ENCODE results near the gene CSNK1G2.

The CSNK1G2 gene

GRCh38 chr19:1917146-1917545 lies 23.8 kb upstream of the CSNK1G2 start:
- peak; percentile 65 for DNase-seq
- in situ Hi-C loops (cut with MboI; ENCODE audit: low pct_unique_long_range_greater_than_20kb, low sequenced_read_pairs): no loop called here

- in situ Hi-C loops (cut with MboI; ENCODE audit: low pct_unique_long_range_greater_than_20kb, low sequenced_read_pairs): no loop called here
These were observed 23.0 kb upstream of the CSNK1G2 start for GRCh38 chr19:1917926-1918325.

GRCh38 chr19:1918975-1919374 lies 22.0 kb upstream of the CSNK1G2 start:
- in situ Hi-C loops (cut with MboI; ENCODE audit: low pct_unique_long_range_greater_than_20kb, low sequenced_read_pairs): no loop called here
- DNase-seq: no peak

More at GRCh38 chr19:1917926-1918325, 23.0 kb upstream of the CSNK1G2 start:
- no peak for DNase-seq

DNA sequence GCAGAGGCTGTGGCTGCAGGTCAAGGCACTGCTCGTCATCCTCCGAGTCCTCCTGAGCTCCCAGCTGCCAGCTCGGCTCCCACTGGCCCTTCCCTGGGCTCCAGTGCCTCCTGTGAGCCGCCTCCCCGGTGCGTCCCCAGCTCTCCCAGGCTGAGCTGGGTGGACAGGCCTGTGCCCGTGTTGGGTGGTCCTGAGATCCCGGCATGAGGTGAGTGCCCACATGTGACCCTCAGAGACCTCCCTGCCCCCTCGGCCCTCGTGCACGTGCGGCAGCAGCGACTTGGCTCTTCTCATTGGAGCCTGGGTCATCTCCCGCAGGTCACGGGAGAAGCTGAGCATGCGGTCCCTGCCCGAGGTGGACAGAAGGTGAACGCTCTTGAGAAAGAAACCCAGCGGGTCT lies 20.3 kb upstream of the CSNK1G2 start:
- in situ Hi-C loops (cut with MboI; ENCODE audit: low pct_unique_long_range_greater_than_20kb, low sequenced_read_pairs): no loop called here
- no peak for DNase-seq

DNA sequence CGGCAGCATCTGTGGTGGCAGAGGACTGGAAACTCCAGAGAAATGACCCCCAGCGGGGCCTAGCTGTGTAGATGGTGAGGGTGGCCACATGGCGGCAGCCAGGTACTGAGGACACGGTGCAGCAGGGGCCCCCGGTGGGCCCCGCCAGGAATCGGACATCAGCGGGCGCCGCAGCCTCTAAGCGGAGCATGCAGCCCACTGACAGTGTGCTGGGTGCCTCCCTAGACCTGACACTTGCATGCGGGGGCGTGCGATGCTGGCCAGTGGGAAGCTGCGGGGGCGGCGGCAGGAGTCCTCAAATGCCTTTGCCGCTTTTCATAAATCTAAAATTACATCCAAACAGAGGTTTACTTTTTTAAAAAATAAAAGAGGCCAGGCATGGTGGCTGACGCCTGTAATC lies 19.6 kb upstream of the CSNK1G2 start:
- DNase-seq: no peak
- in situ Hi-C loops (cut with MboI; ENCODE audit: low pct_unique_long_range_greater_than_20kb, low sequenced_read_pairs): no loop called here

GRCh38 chr19:1921825-1922224 lies 19.1 kb upstream of the CSNK1G2 start:
- DNase-seq: no peak
- in situ Hi-C loops (cut with MboI; ENCODE audit: low pct_unique_long_range_greater_than_20kb, low sequenced_read_pairs): no loop called here

DNA sequence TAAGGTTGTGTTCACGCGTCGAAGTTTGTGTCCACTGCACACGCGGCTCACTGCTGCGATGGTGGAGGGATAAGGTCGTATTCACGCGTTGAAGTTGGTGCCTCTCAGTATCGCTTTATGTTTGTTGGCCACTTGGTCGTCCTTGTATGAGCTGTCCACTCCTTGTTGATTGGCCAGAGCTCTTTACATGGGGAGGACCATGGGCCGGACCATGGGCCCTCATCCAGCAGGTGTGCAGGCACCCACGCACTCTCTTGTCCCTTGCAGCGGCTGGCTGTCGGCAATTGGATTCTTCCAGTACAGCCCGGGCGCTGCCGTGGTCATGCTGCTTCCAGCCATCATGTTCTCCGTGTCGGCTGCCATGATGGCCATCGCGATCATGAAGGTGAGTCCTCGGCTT lies 18.2 kb upstream of the CSNK1G2 start:
- DNase-seq: no peak
- in situ Hi-C loops (cut with MboI; ENCODE audit: low pct_unique_long_range_greater_than_20kb, low sequenced_read_pairs): no loop called here

GRCh38 chr19:1923319-1923718 lies 17.7 kb upstream of the CSNK1G2 start:
- no peak for DNase-seq
- in situ Hi-C loops (cut with MboI; ENCODE audit: low pct_unique_long_range_greater_than_20kb, low sequenced_read_pairs): no loop called here

GRCh38 chr19:1924320-1924961 lies 16.5 kb upstream of the CSNK1G2 start:
- in situ Hi-C loops (cut with MboI; ENCODE audit: low pct_unique_long_range_greater_than_20kb, low sequenced_read_pairs): no loop called here

GRCh38 chr19:1925544-1925943 lies 15.4 kb upstream of the CSNK1G2 start:
- in situ Hi-C loops (cut with MboI; ENCODE audit: low pct_unique_long_range_greater_than_20kb, low sequenced_read_pairs): no loop called here
- no peak for DNase-seq

More at GRCh38 chr19:1924320-1924961, 16.5 kb upstream of the CSNK1G2 start:
- DNase-seq: no peak

DNA sequence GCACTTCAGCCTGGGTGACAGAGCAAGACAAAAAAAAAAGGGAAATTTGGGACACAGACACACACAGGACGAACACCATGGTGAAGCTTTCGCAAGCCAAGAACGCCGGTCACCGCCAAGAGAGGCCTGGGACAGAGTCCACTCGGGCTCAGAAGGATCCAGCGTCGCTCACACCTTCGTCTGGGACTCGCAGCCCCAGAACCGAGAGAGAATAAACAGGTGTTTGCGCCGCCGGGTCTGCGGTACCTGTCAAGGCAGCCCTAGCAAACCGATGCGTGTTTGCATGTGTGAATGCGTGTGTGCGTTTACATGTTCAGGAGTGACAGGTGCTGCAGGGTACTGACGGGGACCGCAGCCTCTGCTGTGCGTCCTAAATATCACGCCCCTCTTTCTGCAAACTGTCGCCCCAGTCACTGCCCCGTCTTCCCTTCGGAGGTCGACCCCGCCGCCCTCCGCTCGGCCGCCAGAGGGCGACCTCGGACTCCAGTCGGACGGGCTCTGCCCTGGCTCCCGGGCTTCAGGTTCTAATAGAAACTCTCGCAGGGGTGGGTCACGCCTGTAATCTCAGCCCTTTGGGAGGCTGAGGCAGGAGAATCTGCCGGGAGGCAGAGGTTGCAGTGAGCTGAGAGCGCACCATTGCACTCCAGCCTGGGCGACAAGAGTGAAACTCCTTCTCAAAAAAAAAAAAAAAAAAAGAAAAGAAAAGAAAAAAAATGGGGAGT lies 11.8 kb upstream of the CSNK1G2 start:
- peak; percentile 83 for DNase-seq
- in situ Hi-C loops (cut with MboI; ENCODE audit: low pct_unique_long_range_greater_than_20kb, low sequenced_read_pairs): no loop called here

GRCh38 chr19:1931445-1931844 lies 9.5 kb upstream of the CSNK1G2 start:
- in situ Hi-C loops (cut with MboI; ENCODE audit: low pct_unique_long_range_greater_than_20kb, low sequenced_read_pairs): no loop called here
- no peak for DNase-seq

- in situ Hi-C loops (cut with MboI; ENCODE audit: low pct_unique_long_range_greater_than_20kb, low sequenced_read_pairs): no loop called here
- no peak for DNase-seq
These were observed 8.6 kb upstream of the CSNK1G2 start for GRCh38 chr19:1932395-1932794.

DNA sequence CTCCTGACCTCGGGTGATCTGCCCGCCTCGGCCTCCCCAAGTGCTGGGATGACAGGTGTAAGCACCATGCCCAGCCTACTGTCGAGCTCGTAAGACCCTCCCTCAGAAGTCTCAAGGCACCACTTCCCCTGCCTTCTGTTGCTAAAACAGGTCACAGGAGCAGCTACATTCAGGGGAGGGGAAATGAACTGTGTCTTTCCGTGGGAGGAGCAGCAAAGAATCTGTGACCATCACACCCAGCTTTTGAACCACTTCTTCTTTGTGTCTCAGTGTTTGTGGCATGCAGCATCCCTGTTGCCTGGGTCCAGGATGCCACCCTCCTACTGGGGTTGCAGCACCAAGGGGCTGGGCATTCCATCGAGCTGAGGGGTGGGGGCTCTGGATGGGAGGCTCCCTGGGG lies 7.7 kb upstream of the CSNK1G2 start:
- peak; percentile 33 for DNase-seq
- in situ Hi-C loops (cut with MboI; ENCODE audit: low pct_unique_long_range_greater_than_20kb, low sequenced_read_pairs): no loop called here

DNA sequence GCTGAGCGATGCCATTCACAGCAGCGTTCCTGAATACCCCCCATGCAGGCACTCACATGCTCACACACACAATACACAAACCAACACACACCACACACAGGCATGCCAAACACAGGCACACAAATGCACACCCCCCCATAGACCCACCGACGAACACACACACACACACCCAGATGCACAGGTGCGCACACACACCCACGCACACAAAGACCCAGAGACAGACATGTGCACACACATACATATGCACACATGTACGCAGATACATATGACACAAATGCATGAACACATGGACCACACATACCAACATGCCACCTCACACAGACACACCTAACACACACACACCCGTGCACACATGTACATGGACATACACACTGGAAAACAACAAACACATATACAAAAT lies 7.0 kb upstream of the CSNK1G2 start:
- in situ Hi-C loops (cut with MboI; ENCODE audit: low pct_unique_long_range_greater_than_20kb, low sequenced_read_pairs): no loop called here
- no peak for DNase-seq

- peak; percentile 54 for DNase-seq
These were observed 5.3 kb upstream of the CSNK1G2 start for GRCh38 chr19:1935484-1936208.

GRCh38 chr19:1936430-1936829 lies 4.5 kb upstream of the CSNK1G2 start:
- in situ Hi-C loops (cut with MboI; ENCODE audit: low pct_unique_long_range_greater_than_20kb, low sequenced_read_pairs): no loop called here
- DNase-seq: no peak

More at GRCh38 chr19:1935484-1936208, 5.3 kb upstream of the CSNK1G2 start:
- in situ Hi-C loops (cut with MboI; ENCODE audit: low pct_unique_long_range_greater_than_20kb, low sequenced_read_pairs): no loop called here

GRCh38 chr19:1936916-1937610 lies 3.9 kb upstream of the CSNK1G2 start:
- no peak for DNase-seq
- in situ Hi-C loops (cut with MboI; ENCODE audit: low pct_unique_long_range_greater_than_20kb, low sequenced_read_pairs): no loop called here

DNA sequence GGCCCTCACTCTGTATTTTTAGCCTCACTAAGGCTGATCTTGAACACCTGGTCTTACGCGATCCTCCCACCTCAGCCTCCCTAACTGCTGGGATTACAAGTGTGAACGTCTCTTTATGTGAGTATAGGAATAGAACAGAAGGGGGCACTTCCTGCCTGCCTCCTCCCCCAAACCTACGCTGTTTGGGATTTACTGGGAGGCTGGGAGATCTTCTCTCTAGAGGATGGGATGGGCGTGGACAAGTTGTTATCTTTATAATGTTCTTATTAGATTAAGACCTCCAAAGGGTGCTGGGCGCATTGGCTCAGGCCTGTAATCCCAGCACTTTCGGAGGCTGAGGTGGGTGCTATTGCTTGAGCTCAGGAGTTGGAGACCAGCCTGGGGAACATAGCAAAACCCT lies 2.9 kb upstream of the CSNK1G2 start:
- no peak for DNase-seq
- in situ Hi-C loops (cut with MboI; ENCODE audit: low pct_unique_long_range_greater_than_20kb, low sequenced_read_pairs): no loop called here

All from KBM-7 (cell line).